Measurements from ENCODE around the gene CHIT1. TPM values are rescaled to one million over a fixed set of nuclear protein-coding genes. Genes with fewer than 3 reads are reported as not detected.

CHIT1 gene
- total and polyA plus RNA-seq, 2 of the 8 experiments (the other 6 are each of a cell fraction or from before 2014, with no cell fraction given) = not detected

GRCh38 chr1:203227371-203228083 is 1.9 kb downstream of the CHIT1 start:
- H3K23me2 ChIP-seq (ENCODE audit: low read depth, low read length) = no peaks in the 10 kb centered on the region
- H3K18ac ChIP-seq (ENCODE audit: extremely low read depth, low read length) = no peak overlapping the region
- ChIA-PET CTCF (ENCODE audit: partially characterized antibody) (interaction anchor here (1.0 to 18.1 kb wide), 12 partner anchors 11 to 186 kb away, joined by 3 to 479 read pairs (median 4); partner anchors contain the start of genes ADORA1 and MYOG), POLR2A (ENCODE audit: partially characterized antibody) (interaction anchor here (1.2 kb wide), 1 partner anchor 10 kb away, joined by 3 read pairs; no protein-coding TSS in a partner anchor)
- no peaks in the 10 kb centered on the region; a peak in 1 of 7 replicates for H3K27me3 ChIP-seq (replicated peaks in 1 of 4; ENCODE audit: control insufficient read depth in 3 of 4, extremely low read depth in 1 of 4, insufficient read depth in 3 of 4, low read length in 3 of 4)
- no peak overlapping the region for H2AK5ac ChIP-seq (ENCODE audit: low read depth, low read length)
- no peak overlapping the region for H2BK20ac ChIP-seq (ENCODE audit: low read length)
- H3K79me1 ChIP-seq (ENCODE audit: low read depth, low read length) = no peaks in the 10 kb centered on the region
- H3K23ac ChIP-seq (ENCODE audit: insufficient read length) = no peak overlapping the region
- 88% methylated on average over 9 of the region's 9 CpGs; no CpG with 5 or more reads in 1 of the 2 experiments for WGBS, 2 experiments (ENCODE audit: extremely low coverage in 1 of 2, insufficient coverage in 1 of 2, insufficient read length in 1 of 2, insufficient replicate concordance in 2 of 2, low coverage in 1 of 2, low lambda C conversion rate in 2 of 2, missing lambda C conversion rate in 1 of 2)
- H4K5ac ChIP-seq (ENCODE audit: insufficient read length, low read depth, low read length) = no peak overlapping the region
- H2AFZ ChIP-seq (ENCODE audit: low read length) = no peak overlapping the region
- H3K9me3 ChIP-seq (ENCODE audit: insufficient read depth in 2 of 2, low read depth in 1 of 2, low read length in 1 of 2) = no peaks in the 10 kb centered on the region
- DNase-seq (ENCODE audit: low read depth in 1 of 2, low spot score in 2 of 2) (no peak), FAIRE-seq (no peak)
- H3K4ac ChIP-seq (replicated peaks; ENCODE audit: insufficient read length, low read depth, low read length) = no peak overlapping the region
- H4K91ac ChIP-seq (replicated peaks; ENCODE audit: insufficient read length, low read length) = no peak overlapping the region
- H3K4me1 ChIP-seq (replicated peaks in 1 of 4; ENCODE audit: control insufficient read depth in 3 of 4, insufficient read depth in 4 of 4, low read length in 3 of 4) = no peaks in the 10 kb centered on the region
- no peak overlapping the region for H3K9ac ChIP-seq (replicated peaks in 1 of 4; ENCODE audit: extremely low read depth in 1 of 4, low read depth in 3 of 4, low read length in 3 of 4)
- H3K14ac ChIP-seq (ENCODE audit: insufficient read length) = no peak overlapping the region
- H2BK120ac ChIP-seq (replicated peaks; ENCODE audit: low read depth, low read length) = no peak overlapping the region
- no peak overlapping the region for H3K4me3 ChIP-seq (ENCODE audit: extremely low read depth in 1 of 4, insufficient read depth in 2 of 4, low read depth in 3 of 4, low read length in 4 of 4)
- H4K8ac ChIP-seq (ENCODE audit: extremely low read depth, insufficient read depth, low read length) = no peak overlapping the region
- H2BK5ac ChIP-seq (ENCODE audit: low read depth, low read length) = no peak overlapping the region
- no peak overlapping the region for H3K4me2 ChIP-seq (ENCODE audit: insufficient read depth in 1 of 2, low read depth in 2 of 2, low read length in 2 of 2)
- no peaks in the 10 kb centered on the region for H4K20me1 ChIP-seq (replicated peaks in 1 of 2; ENCODE audit: control insufficient read depth in 1 of 2, insufficient read depth in 2 of 2, low read length in 2 of 2)
- H3K56ac ChIP-seq (replicated peaks; ENCODE audit: insufficient read length, low read depth, low read length) = no peak overlapping the region
- H3K27ac ChIP-seq (ENCODE audit: low read depth, low read length) = no peak overlapping the region
- no peak overlapping the region for H2BK15ac ChIP-seq (ENCODE audit: low read length)
- H3K79me2 ChIP-seq (ENCODE audit: control insufficient read depth in 1 of 2, insufficient read depth in 2 of 2, low read length in 2 of 2) = no peaks in the 10 kb centered on the region
- H3K36me3 ChIP-seq (ENCODE audit: control insufficient read depth in 2 of 4, insufficient read depth in 4 of 4, low read length in 3 of 4) = no peaks in the 10 kb centered on the region
- no peak overlapping the region for H2BK12ac ChIP-seq (ENCODE audit: low read depth, low read length)

All from H1 (cell line).